ENCODE data around the gene SHH.

The SHH gene

DNA sequence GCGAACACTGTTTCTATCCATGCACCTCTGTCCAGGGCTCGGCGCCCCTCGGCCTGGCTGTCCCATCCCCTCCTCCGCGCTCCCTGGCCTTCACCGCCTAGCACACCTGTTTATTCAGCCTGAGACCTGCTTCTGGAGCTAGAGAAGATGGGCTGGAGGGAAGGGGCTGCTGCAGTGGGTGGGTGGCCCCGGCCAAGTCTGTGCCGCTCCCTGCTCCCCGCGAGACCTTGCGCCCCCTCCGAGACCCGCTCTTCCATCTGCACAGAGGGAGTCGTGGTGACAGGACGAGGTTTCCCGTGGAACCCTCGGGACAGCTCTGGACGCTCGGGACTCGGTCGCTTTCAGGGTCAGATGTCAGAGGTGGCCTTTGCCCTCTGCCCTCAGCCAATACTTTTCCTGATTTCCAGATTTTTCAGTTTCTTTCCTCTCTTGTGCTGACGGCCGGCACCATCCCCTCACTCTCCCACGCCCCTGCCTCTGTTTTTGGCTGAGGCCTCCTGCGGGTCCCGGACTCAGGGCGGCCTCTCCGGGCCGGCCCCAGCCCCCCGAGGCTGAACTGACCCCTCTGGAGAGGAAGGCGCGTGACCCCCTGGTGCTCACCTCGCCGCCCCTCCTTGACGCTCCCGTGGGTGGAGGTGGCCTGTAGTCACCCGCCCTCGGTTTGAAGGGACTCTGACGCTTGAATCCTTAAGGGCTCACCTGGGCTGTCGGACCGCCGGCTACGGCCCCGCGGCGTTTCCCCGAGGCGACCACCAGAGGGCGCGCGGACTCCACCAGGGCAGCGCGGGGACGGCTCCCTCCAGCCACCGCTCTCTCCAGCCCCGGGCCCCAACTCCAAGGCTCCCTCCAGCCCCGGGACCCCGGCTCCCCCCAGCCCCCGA lies 15.6 kb downstream of the SHH start:
- DNase-seq, result peak in 8 of 10 donors; percentile 65 to 94 (median 72)
- intact Hi-C loops (cut with DNase I), result loop anchor here (2.0 to 5.0 kb wide), 3 partner anchors 676 to 1020 kb away; no protein-coding TSS in a partner anchor

GRCh38 chr7:155795951-155796350 lies 16.3 kb downstream of the SHH start:
- peak in 2 of 10 donors; percentile 75 to 80 for DNase-seq
- intact Hi-C loops (cut with DNase I), result loop anchor here (2.0 to 5.0 kb wide), 3 partner anchors 677 to 1021 kb away; no protein-coding TSS in a partner anchor

DNA sequence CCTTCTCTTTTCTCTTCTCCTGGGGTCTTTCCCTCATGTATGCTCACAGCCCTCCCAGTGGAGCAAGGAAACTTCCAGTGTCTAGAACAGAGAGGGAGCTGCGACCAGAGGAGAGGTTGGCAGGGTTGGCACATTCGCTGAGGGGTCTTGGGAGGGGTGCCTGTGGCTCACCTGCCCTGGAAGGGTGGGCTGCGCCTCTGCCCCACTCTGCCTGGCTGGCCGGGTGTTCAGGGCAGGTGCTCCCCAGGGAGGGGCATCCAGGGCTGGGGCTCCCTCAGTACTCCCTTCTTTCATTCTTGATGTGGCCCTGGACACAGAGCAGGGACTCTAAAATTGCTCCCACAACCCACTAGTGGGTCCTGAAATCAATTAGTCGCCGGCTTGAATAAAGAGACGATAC lies 16.9 kb downstream of the SHH start:
- intact Hi-C loops (cut with DNase I), result loop anchor here (5.0 kb wide), 1 partner anchor 967 kb away; no protein-coding TSS in a partner anchor

DNA sequence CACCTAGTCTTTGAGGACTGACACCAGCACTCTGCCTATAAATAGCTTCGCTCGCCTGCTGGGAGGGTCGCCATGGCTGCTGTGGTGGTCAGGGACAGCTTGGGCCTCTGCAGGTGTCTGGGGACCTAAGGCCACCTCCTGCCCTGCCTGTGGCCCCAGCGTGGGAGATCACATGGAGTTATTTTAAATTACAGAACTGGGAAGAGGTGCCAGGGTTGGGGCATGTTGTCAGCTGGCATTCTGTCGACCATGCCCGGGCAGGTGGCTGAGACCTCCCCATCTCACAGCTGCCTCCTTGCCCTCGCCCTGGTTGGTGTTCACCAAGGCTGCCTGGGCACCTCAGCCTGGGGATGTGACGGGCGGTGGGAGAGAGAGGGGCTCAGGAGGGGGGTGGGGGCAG lies 18.1 kb downstream of the SHH start:
- DNase-seq, result peak in 2 of 10 donors; percentile 22 to 62
- intact Hi-C loops (cut with DNase I), result no loop called here

More for the DNA sequence above, 16.9 kb downstream of the SHH start:
- DNase-seq, result peak in 2 of 10 donors; percentile 45 to 46

- intact Hi-C loops (cut with DNase I), result no loop called here
- DNase-seq, result peak in 2 of 10 donors; percentile 47 to 59
Measured at GRCh38 chr7:155793720-155794119, 18.5 kb downstream of the SHH start.

DNA sequence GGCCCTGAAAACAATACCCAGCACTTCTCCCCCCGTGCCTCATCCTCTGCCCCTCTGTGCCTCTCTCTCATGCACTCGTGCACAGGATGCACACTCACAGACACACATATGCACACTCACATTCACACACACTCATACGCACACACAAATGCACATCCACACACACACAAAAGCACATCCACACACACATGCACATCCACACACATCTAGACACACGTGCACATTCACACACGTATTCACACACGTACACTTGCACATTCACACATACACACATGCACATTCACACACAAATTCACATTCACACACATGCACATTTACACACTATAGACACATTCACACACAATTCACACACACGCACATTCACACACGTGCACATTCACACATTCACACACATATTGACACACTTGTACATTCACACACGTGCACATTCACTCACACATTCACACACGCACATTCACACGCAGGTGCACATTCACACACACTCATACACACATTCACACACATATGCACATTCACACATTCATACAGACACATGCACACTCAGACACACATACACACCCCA lies 19.2 kb downstream of the SHH start:
- intact Hi-C loops (cut with DNase I), result no loop called here
- peak in 1 of 10 donors; percentile 10 for DNase-seq

- intact Hi-C loops (cut with DNase I), result no loop called here
- DNase-seq, result peak in 2 of 10 donors; percentile 37 to 55
Measured at GRCh38 chr7:155792315-155792960, 19.8 kb downstream of the SHH start.

- no peak for DNase-seq
- intact Hi-C loops (cut with DNase I), result no loop called here
Measured at GRCh38 chr7:155791836-155792235, 20.4 kb downstream of the SHH start.

- intact Hi-C loops (cut with DNase I), result no loop called here
- DNase-seq, result peak in 1 of 10 donors; percentile 32
Measured at GRCh38 chr7:155791214-155791737, 21.0 kb downstream of the SHH start.

DNA sequence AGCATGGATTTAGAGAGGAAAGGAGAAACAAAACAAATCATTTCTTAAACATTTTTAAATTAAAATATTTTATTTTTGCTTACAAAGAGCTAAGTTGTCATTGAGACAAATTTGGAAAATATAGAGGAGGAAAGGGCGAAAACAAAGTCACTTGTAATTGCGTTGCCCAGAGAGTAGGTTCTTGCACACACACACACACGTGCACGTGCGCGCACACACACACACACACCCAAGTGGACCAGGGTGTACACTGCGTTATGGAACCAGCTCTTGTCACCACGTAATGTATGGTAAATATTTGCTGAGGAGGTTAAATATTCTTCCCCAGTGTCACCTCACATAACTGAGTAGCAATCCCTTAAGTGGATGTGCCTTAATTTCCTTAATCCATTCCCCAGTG lies 21.6 kb downstream of the SHH start:
- intact Hi-C loops (cut with DNase I), result no loop called here
- DNase-seq, result no peak

- peak in 2 of 10 donors; percentile 70 to 82 for DNase-seq
- intact Hi-C loops (cut with DNase I), result no loop called here
Measured at GRCh38 chr7:155789001-155789725, 23.1 kb downstream of the SHH start.

GRCh38 chr7:155788616-155789000 lies 23.7 kb downstream of the SHH start:
- intact Hi-C loops (cut with DNase I), result no loop called here
- DNase-seq, result peak in 2 of 10 donors; percentile 78 to 83

- DNase-seq, result peak in 3 of 10 donors; percentile 66 to 72 (median 66)
- intact Hi-C loops (cut with DNase I), result no loop called here
Measured at GRCh38 chr7:155787171-155787851, 25.0 kb downstream of the SHH start.

- peak in 2 of 10 donors; percentile 37 to 68 for DNase-seq
- intact Hi-C loops (cut with DNase I), result no loop called here
Measured at GRCh38 chr7:155786491-155786890, 25.8 kb downstream of the SHH start.

GRCh38 chr7:155785536-155785935 lies 26.7 kb downstream of the SHH start:
- intact Hi-C loops (cut with DNase I), result no loop called here
- no peak for DNase-seq

- peak in 1 of 10 donors; percentile 40 for DNase-seq
- intact Hi-C loops (cut with DNase I), result no loop called here
Measured at GRCh38 chr7:155782466-155782865, 29.8 kb downstream of the SHH start.

DNA sequence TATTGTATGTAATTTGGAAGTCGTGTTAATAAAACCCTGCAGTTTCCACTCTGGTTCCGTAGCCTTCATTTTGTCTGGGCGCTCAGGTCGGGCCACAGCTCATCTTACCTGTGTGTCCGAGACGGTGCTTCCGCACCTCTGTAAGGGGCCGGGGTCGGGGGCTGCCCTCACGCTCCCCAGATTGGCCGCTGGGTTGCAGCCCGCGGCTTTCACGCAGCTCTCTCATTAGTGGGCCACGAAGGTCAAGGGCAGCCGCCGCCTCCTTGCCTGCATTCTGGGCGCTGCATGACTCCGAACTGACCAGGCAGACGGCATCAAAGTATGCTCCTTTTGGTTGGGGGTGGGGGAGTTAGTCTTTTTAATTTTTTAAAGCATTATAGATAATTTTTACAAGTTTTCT lies 30.8 kb downstream of the SHH start:
- intact Hi-C loops (cut with DNase I), result no loop called here
- peak in 2 of 10 donors; percentile 55 to 79 for DNase-seq

DNA sequence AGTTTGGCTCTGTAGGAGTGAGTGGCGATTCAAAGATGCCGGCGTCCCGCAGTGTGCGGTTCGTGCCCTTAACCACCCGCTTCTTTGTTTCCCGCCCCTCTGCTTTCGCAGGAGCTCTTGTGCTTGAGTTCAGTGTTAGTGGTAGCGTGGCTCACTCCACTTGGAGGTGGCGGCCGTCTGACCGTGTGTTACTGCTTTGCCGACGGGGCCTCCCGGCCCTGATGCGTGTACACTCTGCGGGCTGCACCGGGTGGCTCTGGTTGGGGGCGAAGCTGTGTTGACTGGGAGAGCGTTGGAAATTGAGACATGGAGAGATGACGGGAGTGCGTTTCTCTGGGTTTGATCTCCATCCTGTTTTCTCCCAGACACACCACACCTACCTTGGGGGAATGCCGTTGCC lies 31.4 kb downstream of the SHH start:
- DNase-seq, result peak in 1 of 10 donors; percentile 65
- intact Hi-C loops (cut with DNase I), result no loop called here

- peak in 1 of 10 donors; percentile 69 for DNase-seq
- intact Hi-C loops (cut with DNase I), result no loop called here
Measured at GRCh38 chr7:155778349-155778748, 33.9 kb downstream of the SHH start.

All from posterior cingulate gyrus (tissue), 11 donors.